ENCODE data around the gene OSR1. TPM values are rescaled to one million over a fixed set of nuclear protein-coding genes. Genes with fewer than 3 reads are reported as not detected.

Gene OSR1
- total RNA-seq, 2 donors from 2014 or later, result not detected

GRCh38 chr2:19346983-19347618, 11.3 kb downstream of the OSR1 start:
- H3K4me1 Mint-ChIP-seq (ENCODE audit: low read depth), result peaks cover 23% of the 10 kb centered on the region
- H3K36me3 Mint-ChIP-seq (ENCODE audit: insufficient read depth in 2 of 2), result peaks cover 2 to 6% of the 10 kb centered on the region in 2 donors
- peak overlapping the region; percentile 95 for H3K27ac Mint-ChIP-seq
- H3K9me3 Mint-ChIP-seq, result no peaks in the 10 kb centered on the region
- peak overlapping the region; percentile 95 to 98 for H3K4me3 Mint-ChIP-seq
- ATAC-seq (replicated peaks in 1 of 2), result no peak
- H3K27me3 Mint-ChIP-seq (ENCODE audit: low read depth), result peaks cover 25% of the 10 kb centered on the region
- DNase-seq, result no peak

- Mint-ChIP-seq H3K36me3 (ENCODE audit: insufficient read depth in 2 of 2) (peaks cover 0 to 1% of the 10 kb centered on the region in 2 donors), H3K9me3 (no peaks in the 10 kb centered on the region), H3K27me3 (ENCODE audit: low read depth) (no peaks in the 10 kb centered on the region), H3K4me1 (ENCODE audit: low read depth) (no peaks in the 10 kb centered on the region), H3K4me3 (no peak overlapping the region), H3K27ac (no peak overlapping the region)
- ATAC-seq (replicated peaks in 1 of 2), result no peak
- no peak for DNase-seq
Observed at GRCh38 chr2:19337742-19338141, 20.7 kb downstream of the OSR1 start.

- DNase-seq (no peak), ATAC-seq (replicated peaks in 1 of 2) (no peak)
- Mint-ChIP-seq H3K9me3 (no peaks in the 10 kb centered on the region), H3K36me3 (ENCODE audit: insufficient read depth in 2 of 2) (peaks cover 0 to 1% of the 10 kb centered on the region in 2 donors), H3K27ac (no peak overlapping the region), H3K27me3 (ENCODE audit: low read depth) (no peaks in the 10 kb centered on the region), H3K4me3 (no peak overlapping the region), H3K4me1 (ENCODE audit: low read depth) (no peaks in the 10 kb centered on the region)
Observed at GRCh38 chr2:19337202-19337601, 21.2 kb downstream of the OSR1 start.

- DNase-seq, result no peak
Observed at GRCh38 chr2:19336781-19337180, 21.6 kb downstream of the OSR1 start.

GRCh38 chr2:19332503-19332902, 25.9 kb downstream of the OSR1 start:
- Mint-ChIP-seq H3K36me3 (ENCODE audit: insufficient read depth in 2 of 2) (no peaks in the 10 kb centered on the region), H3K4me3 (no peak overlapping the region), H3K4me1 (ENCODE audit: low read depth) (no peaks in the 10 kb centered on the region), H3K27ac (no peak overlapping the region), H3K9me3 (no peaks in the 10 kb centered on the region), H3K27me3 (ENCODE audit: low read depth) (no peaks in the 10 kb centered on the region)
- ATAC-seq (replicated peaks in 1 of 2), result no peak
- DNase-seq, result no peak

More at GRCh38 chr2:19336781-19337180, 21.6 kb downstream of the OSR1 start:
- Mint-ChIP-seq H3K36me3 (ENCODE audit: insufficient read depth in 2 of 2) (no peaks in the 10 kb centered on the region), H3K4me3 (no peak overlapping the region), H3K27me3 (ENCODE audit: low read depth) (no peaks in the 10 kb centered on the region), H3K9me3 (no peaks in the 10 kb centered on the region), H3K4me1 (ENCODE audit: low read depth) (no peaks in the 10 kb centered on the region), H3K27ac (no peak overlapping the region)
- ATAC-seq (replicated peaks in 1 of 2), result no peak

- no peaks in the 10 kb centered on the region for H3K4me1 Mint-ChIP-seq (ENCODE audit: low read depth)
- ATAC-seq (replicated peaks in 1 of 2), result no peak
- H3K27me3 Mint-ChIP-seq (ENCODE audit: low read depth), result no peaks in the 10 kb centered on the region
- no peak for DNase-seq
- no peak overlapping the region for H3K4me3 Mint-ChIP-seq
- no peak overlapping the region for H3K27ac Mint-ChIP-seq
- no peaks in the 10 kb centered on the region for H3K36me3 Mint-ChIP-seq (ENCODE audit: insufficient read depth in 2 of 2)
- no peaks in the 10 kb centered on the region for H3K9me3 Mint-ChIP-seq
Observed at GRCh38 chr2:19331450-19331849, 27.0 kb downstream of the OSR1 start.

GRCh38 chr2:19330436-19330835, 28.0 kb downstream of the OSR1 start:
- Mint-ChIP-seq H3K4me3 (no peak overlapping the region), H3K9me3 (no peaks in the 10 kb centered on the region), H3K27me3 (ENCODE audit: low read depth) (no peaks in the 10 kb centered on the region), H3K36me3 (ENCODE audit: insufficient read depth in 2 of 2) (no peaks in the 10 kb centered on the region), H3K4me1 (ENCODE audit: low read depth) (no peaks in the 10 kb centered on the region), H3K27ac (no peak overlapping the region)
- no peak for ATAC-seq (replicated peaks in 1 of 2)
- no peak for DNase-seq

GRCh38 chr2:19329445-19329844, 29.0 kb downstream of the OSR1 start:
- no peaks in the 10 kb centered on the region for H3K36me3 Mint-ChIP-seq (ENCODE audit: insufficient read depth in 2 of 2)
- no peaks in the 10 kb centered on the region for H3K4me1 Mint-ChIP-seq (ENCODE audit: low read depth)
- DNase-seq, result no peak
- H3K9me3 Mint-ChIP-seq, result no peaks in the 10 kb centered on the region
- no peak overlapping the region for H3K4me3 Mint-ChIP-seq
- H3K27me3 Mint-ChIP-seq (ENCODE audit: low read depth), result no peaks in the 10 kb centered on the region
- ATAC-seq (replicated peaks in 1 of 2), result no peak
- H3K27ac Mint-ChIP-seq, result no peak overlapping the region

GRCh38 chr2:19327496-19327895, 30.9 kb downstream of the OSR1 start:
- Mint-ChIP-seq H3K4me1 (ENCODE audit: low read depth) (no peaks in the 10 kb centered on the region), H3K36me3 (ENCODE audit: insufficient read depth in 2 of 2) (no peaks in the 10 kb centered on the region), H3K27ac (no peak overlapping the region), H3K4me3 (no peak overlapping the region), H3K9me3 (no peaks in the 10 kb centered on the region), H3K27me3 (ENCODE audit: low read depth) (no peaks in the 10 kb centered on the region)
- ATAC-seq (replicated peaks in 1 of 2) (no peak), DNase-seq (no peak)

GRCh38 chr2:19321946-19322345, 36.5 kb downstream of the OSR1 start:
- no peak overlapping the region for H3K27ac Mint-ChIP-seq
- no peak for DNase-seq
- H3K27me3 Mint-ChIP-seq (ENCODE audit: low read depth), result no peaks in the 10 kb centered on the region
- no peak for ATAC-seq (replicated peaks in 1 of 2)
- H3K4me1 Mint-ChIP-seq (ENCODE audit: low read depth), result no peaks in the 10 kb centered on the region
- no peaks in the 10 kb centered on the region for H3K36me3 Mint-ChIP-seq (ENCODE audit: insufficient read depth in 2 of 2)
- no peaks in the 10 kb centered on the region for H3K9me3 Mint-ChIP-seq
- H3K4me3 Mint-ChIP-seq, result no peak overlapping the region

GRCh38 chr2:19320813-19321212, 37.6 kb downstream of the OSR1 start:
- H3K9me3 Mint-ChIP-seq, result no peaks in the 10 kb centered on the region
- no peak overlapping the region for H3K4me3 Mint-ChIP-seq
- H3K4me1 Mint-ChIP-seq (ENCODE audit: low read depth), result no peaks in the 10 kb centered on the region
- DNase-seq (no peak), ATAC-seq (replicated peaks in 1 of 2) (no peak)
- no peaks in the 10 kb centered on the region for H3K36me3 Mint-ChIP-seq (ENCODE audit: insufficient read depth in 2 of 2)
- H3K27me3 Mint-ChIP-seq (ENCODE audit: low read depth), result no peaks in the 10 kb centered on the region
- H3K27ac Mint-ChIP-seq, result no peak overlapping the region

GRCh38 chr2:19319698-19320097, 38.7 kb downstream of the OSR1 start:
- H3K9me3 Mint-ChIP-seq, result no peaks in the 10 kb centered on the region

GRCh38 chr2:19319064-19319463, 39.4 kb downstream of the OSR1 start:
- no peaks in the 10 kb centered on the region for H3K4me1 Mint-ChIP-seq (ENCODE audit: low read depth)
- H3K36me3 Mint-ChIP-seq (ENCODE audit: insufficient read depth in 2 of 2), result no peaks in the 10 kb centered on the region
- H3K27ac Mint-ChIP-seq, result no peak overlapping the region
- H3K9me3 Mint-ChIP-seq, result no peaks in the 10 kb centered on the region
- no peak for ATAC-seq (replicated peaks in 1 of 2)
- DNase-seq, result no peak
- no peaks in the 10 kb centered on the region for H3K27me3 Mint-ChIP-seq (ENCODE audit: low read depth)
- H3K4me3 Mint-ChIP-seq, result no peak overlapping the region

More at GRCh38 chr2:19319698-19320097, 38.7 kb downstream of the OSR1 start:
- DNase-seq (no peak), ATAC-seq (replicated peaks in 1 of 2) (no peak)
- Mint-ChIP-seq H3K4me3 (no peak overlapping the region), H3K4me1 (ENCODE audit: low read depth) (no peaks in the 10 kb centered on the region), H3K27me3 (ENCODE audit: low read depth) (no peaks in the 10 kb centered on the region), H3K27ac (no peak overlapping the region), H3K36me3 (ENCODE audit: insufficient read depth in 2 of 2) (no peaks in the 10 kb centered on the region)

- Mint-ChIP-seq H3K9me3 (peaks cover 0 to under 1% of the 10 kb centered on the region in 2 donors), H3K27me3 (ENCODE audit: low read depth) (no peaks in the 10 kb centered on the region), H3K4me3 (no peak overlapping the region), H3K27ac (no peak overlapping the region), H3K4me1 (ENCODE audit: low read depth) (no peaks in the 10 kb centered on the region), H3K36me3 (ENCODE audit: insufficient read depth in 2 of 2) (peaks cover 0 to under 1% of the 10 kb centered on the region in 2 donors)
- ATAC-seq (replicated peaks in 1 of 2), result no peak
- no peak for DNase-seq
Observed at GRCh38 chr2:19313553-19313952, 44.9 kb downstream of the OSR1 start.
